SK-N-SH (cell line): Measurements from ENCODE around the gene KCNJ18. TPM values are rescaled to one million over a fixed set of nuclear protein-coding genes. Genes with fewer than 3 reads are reported as not detected.
"Not testable (repeated sequence)": the region's sequence is repeated elsewhere in the genome, so short reads cannot be mapped to it uniquely, and the experiment has no call there.

ENCODE experiments used
- CTCF ChIA-PET: fragments of 300-600, 350-600 bp; formaldehyde crosslinking; extraction: SDS; loops from one replicate; lab custom pipeline; 2021; lab: Yijun Ruan, JAX
- POLR2A ChIA-PET: fragments of 350-600 bp; sonication (Branson Sonifier 250); formaldehyde crosslinking; extraction: SDS; loops from one replicate; lab custom pipeline; 2020; ENCODE audit warnings: antibody characterized with exemption, inconsistent platforms; lab: Yijun Ruan, JAX
- DNase-seq: peaks from one replicate; pipeline ENCODE4 v3.0.0; 2012
- H2AFZ ChIP-seq: fragments of 200-600 bp; sonication (generic); 2 replicates; pipeline ENCODE4 v1.8.1; 2016; ENCODE audit warnings: antibody characterized with exemption, mild to moderate bottlenecking, low read depth
- H3F3A ChIP-seq: fragments of 200-600 bp; sonication (generic); replicated peaks from 2 replicates; pipeline ENCODE3; 2016; ENCODE audit warnings: antibody characterized with exemption, mild to moderate bottlenecking; ENCODE audit not compliant: insufficient read depth
- H3K27ac ChIP-seq, 2 experiments: fragments of 200-500 bp in 1 of 2; fragments of 200-600 bp in 1 of 2; sonication (Bioruptor generic) in 1 of 2; sonication (generic), shearing (Covaris generic) in 1 of 2; 2 replicates each; pipeline versions ENCODE4 v1.5.1 to v1.6.1; 2014 to 2016; ENCODE audit warnings: low read depth in 2 of 2, inconsistent platforms in 1 of 2, low read length in 1 of 2, mild to moderate bottlenecking in 1 of 2, mixed read lengths in 1 of 2
- H3K27me3 ChIP-seq: fragments of 200-600 bp; sonication (generic), shearing (Covaris generic); 2 replicates; pipeline ENCODE4 v1.6.1; 2016; ENCODE audit warnings: mixed run types; ENCODE audit not compliant: insufficient read depth
- H3K36me3 ChIP-seq, 2 experiments: fragments of 200-500 bp in 1 of 2; fragments of 200-600 bp in 1 of 2; sonication (Bioruptor generic) in 1 of 2; sonication (generic) in 1 of 2; replicated peaks in 1 of 2; 2 replicates each; pipeline versions ENCODE3 to v1.5.1; 2014 to 2016; ENCODE audit warnings: low read length in 1 of 2, mild to moderate bottlenecking in 1 of 2; ENCODE audit not compliant: insufficient read depth in 2 of 2, control insufficient read depth in 1 of 2
- H3K4me1 ChIP-seq, 2 experiments: fragments of 200-500 bp in 1 of 2; fragments of 200-600 bp in 1 of 2; sonication (Bioruptor generic) in 1 of 2; sonication (generic), shearing (Covaris generic) in 1 of 2; 2 replicates each; pipeline versions ENCODE4 v1.5.1 to v1.6.1; 2014 to 2016; ENCODE audit warnings: low read depth in 1 of 2, low read length in 1 of 2, mixed run types in 1 of 2; ENCODE audit not compliant: insufficient read depth in 2 of 2, control insufficient read depth in 1 of 2
- H3K4me2 ChIP-seq: fragments of 200-600 bp; sonication (generic), shearing (Covaris generic); 2 replicates; pipeline ENCODE4 v1.6.1; 2017; ENCODE audit warnings: mixed run types
- H3K4me3 ChIP-seq, 2 experiments: fragments of 200-500 bp in 1 of 2; fragments of 200-600 bp in 1 of 2; sonication (Bioruptor generic) in 1 of 2; sonication (generic), shearing (Covaris generic) in 1 of 2; 2 replicates each; pipeline versions ENCODE4 v1.5.1 to v1.8.1; 2014 to 2016; ENCODE audit warnings: low read depth in 2 of 2, inconsistent platforms in 1 of 2, low read length in 1 of 2, mild to moderate bottlenecking in 1 of 2, mixed read lengths in 1 of 2, moderate library complexity in 1 of 2
- H3K79me2 ChIP-seq: fragments of 200-600 bp; sonication (generic); 2 replicates; pipeline ENCODE4 v1.8.1; 2017; ENCODE audit warnings: mild to moderate bottlenecking; ENCODE audit not compliant: insufficient read depth
- H3K9ac ChIP-seq: fragments of 200-600 bp; sonication (generic); 2 replicates; pipeline ENCODE4 v1.6.1; 2017; ENCODE audit warnings: mixed run types
- H3K9me2 ChIP-seq: fragments of 200-600 bp; sonication (generic); 2 replicates; pipeline ENCODE4 v1.6.1; 2017; ENCODE audit warnings: mixed run types
- H3K9me3 ChIP-seq: fragments of 200-600 bp; sonication (generic); 2 replicates; pipeline ENCODE4 v1.6.1; 2017; ENCODE audit warnings: mixed run types, mild to moderate bottlenecking, moderate library complexity
- H4K20me1 ChIP-seq: fragments of 200-600 bp; sonication (generic); 2 replicates; pipeline ENCODE4 v1.6.1; 2017; ENCODE audit warnings: mild to moderate bottlenecking, mixed run types; ENCODE audit not compliant: insufficient read depth
- WGBS: methylation state at CpG from one replicate; pipeline ENCODE4 v1.1.6; 2017; ENCODE audit warnings: low lambda C conversion rate; 5-methylcytosine and 5-hydroxymethylcytosine counted together
- polyA plus RNA-seq, 3 experiments: library from polyadenylated mRNA; depleted of rRNA; stranded (reverse); fragments of >200 nt; gene quantifications; 2 replicates each; pipeline ENCODE4 v1.2.3, GENCODE V29; 2012

KCNJ18 gene
- polyA plus RNA-seq, 1 of the 3 experiments (the other 2 are of a cell fraction) = not detected

- H3K27ac ChIP-seq, H2AFZ ChIP-seq, POLR2A ChIA-PET, CTCF ChIA-PET, H3K9ac ChIP-seq, H3K79me2 ChIP-seq, H3K4me3 ChIP-seq, H3K9me3 ChIP-seq, H3K9me2 ChIP-seq, H4K20me1 ChIP-seq, H3K4me1 ChIP-seq, H3K4me2 ChIP-seq, DNase-seq, H3K36me3 ChIP-seq, H3F3A ChIP-seq, H3K27me3 ChIP-seq: not testable (repeated sequence)
- 16% methylated on average over 3 of the region's 4 CpGs for WGBS
Observed at GRCh38 chr17:21699124-21699523, 6.8 kb downstream of the KCNJ18 start.

- DNase-seq, H3K9me2 ChIP-seq, H3K4me2 ChIP-seq, POLR2A ChIA-PET, H2AFZ ChIP-seq, H3K79me2 ChIP-seq, H3K4me3 ChIP-seq, H4K20me1 ChIP-seq, CTCF ChIA-PET, H3K9ac ChIP-seq, H3K9me3 ChIP-seq, H3K27ac ChIP-seq, H3K4me1 ChIP-seq, H3K36me3 ChIP-seq, H3F3A ChIP-seq: not testable (repeated sequence)
- peaks cover 15% of the 10 kb centered on the region; the same call in 1 of the 2 replicates for H3K27me3 ChIP-seq
- WGBS = 8% methylated on average over 10 of the region's 16 CpGs
Observed at GRCh38 chr17:21699573-21700236, 7.4 kb downstream of the KCNJ18 start.

DNA sequence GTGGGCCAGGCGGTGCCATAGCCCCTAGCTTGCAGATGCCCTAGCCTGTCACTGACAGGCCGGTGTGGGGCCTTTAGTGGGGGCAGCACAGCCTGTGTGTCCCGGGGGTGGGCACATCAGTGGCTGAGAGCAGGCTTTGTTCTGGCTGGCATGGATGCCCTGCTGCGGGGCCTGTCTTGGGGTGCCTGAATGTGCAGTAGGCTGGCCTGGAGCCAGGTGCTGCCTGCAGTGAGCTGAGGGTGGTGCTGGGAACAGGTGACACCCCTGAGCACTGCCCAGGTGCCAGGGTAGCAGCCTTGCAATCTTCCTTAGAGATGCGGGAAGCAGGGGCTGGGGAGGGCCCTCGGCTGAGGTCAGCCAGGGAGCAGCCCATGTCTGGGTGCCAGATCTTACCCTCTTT, 8.8 kb downstream of the KCNJ18 start:
- H3K4me2 ChIP-seq, H3K9me3 ChIP-seq, H3K9ac ChIP-seq, DNase-seq, POLR2A ChIA-PET, CTCF ChIA-PET, H3K36me3 ChIP-seq, H3K27ac ChIP-seq, H3K4me1 ChIP-seq, H3K79me2 ChIP-seq, H4K20me1 ChIP-seq, H3K9me2 ChIP-seq, H2AFZ ChIP-seq, H3K4me3 ChIP-seq, H3F3A ChIP-seq: not testable (repeated sequence)
- 0% methylated on average over 1 of the region's 6 CpGs for WGBS
- peaks cover 24% of the 10 kb centered on the region; the same call in 1 of the 2 replicates for H3K27me3 ChIP-seq

- H3K27ac ChIP-seq, H3K4me3 ChIP-seq, H3K9ac ChIP-seq, H3F3A ChIP-seq, H3K79me2 ChIP-seq, CTCF ChIA-PET, H3K9me3 ChIP-seq, H3K4me2 ChIP-seq, H3K36me3 ChIP-seq, DNase-seq, H2AFZ ChIP-seq, H3K9me2 ChIP-seq, H4K20me1 ChIP-seq, H3K4me1 ChIP-seq, POLR2A ChIA-PET: not testable (repeated sequence)
- WGBS = 12% methylated on average over 2 of the region's 8 CpGs
- peaks cover 24% of the 10 kb centered on the region; the same call in 1 of the 2 replicates for H3K27me3 ChIP-seq
Observed at GRCh38 chr17:21702029-21702428, 9.7 kb downstream of the KCNJ18 start.

- H3K36me3 ChIP-seq, H4K20me1 ChIP-seq, H3K9me2 ChIP-seq, H3K27ac ChIP-seq, H3K9ac ChIP-seq, H3K4me1 ChIP-seq, H3K4me2 ChIP-seq, H3F3A ChIP-seq, DNase-seq, H3K9me3 ChIP-seq, H3K4me3 ChIP-seq, POLR2A ChIA-PET, H2AFZ ChIP-seq, CTCF ChIA-PET, H3K79me2 ChIP-seq: not testable (repeated sequence)
- 4% methylated on average over 3 of the region's 22 CpGs for WGBS
- H3K27me3 ChIP-seq = peaks cover 24% of the 10 kb centered on the region; the same call in 1 of the 2 replicates
Observed at GRCh38 chr17:21702521-21702920, 10.2 kb downstream of the KCNJ18 start.

DNA sequence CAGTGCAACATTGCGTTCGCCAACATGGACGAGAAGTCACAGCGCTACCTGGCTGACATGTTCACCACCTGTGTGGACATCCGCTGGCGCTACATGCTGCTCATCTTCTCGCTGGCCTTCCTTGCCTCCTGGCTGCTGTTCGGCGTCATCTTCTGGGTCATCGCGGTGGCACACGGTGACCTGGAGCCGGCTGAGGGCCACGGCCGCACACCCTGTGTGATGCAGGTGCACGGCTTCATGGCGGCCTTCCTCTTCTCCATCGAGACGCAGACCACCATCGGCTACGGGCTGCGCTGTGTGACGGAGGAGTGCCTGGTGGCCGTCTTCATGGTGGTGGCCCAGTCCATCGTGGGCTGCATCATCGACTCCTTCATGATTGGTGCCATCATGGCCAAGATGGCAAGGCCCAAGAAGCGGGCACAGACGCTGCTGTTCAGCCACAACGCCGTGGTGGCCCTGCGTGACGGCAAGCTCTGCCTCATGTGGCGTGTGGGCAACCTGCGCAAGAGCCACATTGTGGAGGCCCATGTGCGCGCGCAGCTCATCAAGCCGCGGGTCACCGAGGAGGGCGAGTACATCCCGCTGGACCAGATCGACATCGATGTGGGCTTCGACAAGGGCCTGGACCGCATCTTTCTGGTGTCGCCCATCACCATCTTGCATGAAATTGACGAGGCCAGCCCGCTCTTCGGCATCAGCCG, 10.8 kb downstream of the KCNJ18 start:
- H3K36me3 ChIP-seq, H3F3A ChIP-seq, POLR2A ChIA-PET, DNase-seq, H3K79me2 ChIP-seq, H3K9ac ChIP-seq, H4K20me1 ChIP-seq, H3K27ac ChIP-seq, H2AFZ ChIP-seq, H3K9me3 ChIP-seq, H3K9me2 ChIP-seq, H3K4me3 ChIP-seq, CTCF ChIA-PET, H3K4me1 ChIP-seq, H3K4me2 ChIP-seq: not testable (repeated sequence)
- 49% methylated on average over 11 of the region's 51 CpGs for WGBS
- peaks cover 24% of the 10 kb centered on the region; the same call in 1 of the 2 replicates for H3K27me3 ChIP-seq
